GM19324 (cell line): ENCODE data around the gene ADAM17.
"Not testable (repeated sequence)": the region's sequence is repeated elsewhere in the genome, so short reads cannot be mapped to it uniquely, and the experiment has no call there.

Experiments
- ATAC-seq: cut with Tn5 transposase; IDR thresholded peaks from one replicate; pipeline ENCODE4 v1.9.1; 2021; ENCODE audit warnings: mild to moderate bottlenecking, moderate library complexity; ENCODE audit not compliant: unreplicated experiment, low FRiP score

The ADAM17 gene

GRCh38 chr2:9527995-9528787 is 27.4 kb downstream of the ADAM17 start:
- ATAC-seq: no peak

GRCh38 chr2:9525266-9525665 is 30.4 kb downstream of the ADAM17 start:
- no peak for ATAC-seq

- no peak for ATAC-seq
These were observed 31.3 kb downstream of the ADAM17 start for GRCh38 chr2:9524291-9524690.

GRCh38 chr2:9519250-9519649 is 36.4 kb downstream of the ADAM17 start:
- ATAC-seq: no peak

- ATAC-seq: no peak
These were observed 36.9 kb downstream of the ADAM17 start for GRCh38 chr2:9518780-9519179.

GRCh38 chr2:9518163-9518562 is 37.5 kb downstream of the ADAM17 start:
- no peak for ATAC-seq

DNA sequence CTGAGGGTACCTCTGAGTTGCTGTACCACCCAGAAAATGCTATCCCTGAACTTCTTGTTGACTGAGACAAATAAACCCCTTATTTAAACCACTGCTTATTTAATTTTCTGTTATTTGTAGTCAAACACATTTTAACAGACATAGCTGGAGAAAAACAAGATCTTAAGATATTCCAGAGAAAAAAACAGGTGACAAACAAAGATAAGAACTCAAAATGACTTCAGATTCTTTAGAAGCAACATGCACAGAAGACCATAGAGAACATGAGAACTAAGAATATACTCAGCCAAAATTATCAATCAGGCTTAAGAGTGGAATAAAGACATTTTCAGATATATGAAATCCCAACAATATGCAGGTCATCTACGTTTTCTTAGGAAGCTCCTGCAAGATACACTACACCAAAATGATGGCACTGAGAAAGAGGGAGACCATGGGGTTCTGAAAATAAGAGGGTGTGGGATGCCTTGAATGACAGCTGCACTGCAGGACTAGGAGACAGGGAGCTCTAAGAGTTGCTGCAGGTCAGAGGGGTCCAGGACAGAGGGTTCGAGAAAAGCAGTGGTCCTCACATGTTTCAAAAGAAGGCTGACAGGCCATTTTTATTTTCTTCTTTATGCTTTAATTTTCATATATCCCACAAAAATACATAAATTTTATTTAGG is 38.4 kb downstream of the ADAM17 start:
- no peak for ATAC-seq

GRCh38 chr2:9513946-9514345 is 41.7 kb downstream of the ADAM17 start:
- ATAC-seq: not testable (repeated sequence)

- ATAC-seq: no peak
These were observed 46.7 kb downstream of the ADAM17 start for GRCh38 chr2:9508931-9509330.

DNA sequence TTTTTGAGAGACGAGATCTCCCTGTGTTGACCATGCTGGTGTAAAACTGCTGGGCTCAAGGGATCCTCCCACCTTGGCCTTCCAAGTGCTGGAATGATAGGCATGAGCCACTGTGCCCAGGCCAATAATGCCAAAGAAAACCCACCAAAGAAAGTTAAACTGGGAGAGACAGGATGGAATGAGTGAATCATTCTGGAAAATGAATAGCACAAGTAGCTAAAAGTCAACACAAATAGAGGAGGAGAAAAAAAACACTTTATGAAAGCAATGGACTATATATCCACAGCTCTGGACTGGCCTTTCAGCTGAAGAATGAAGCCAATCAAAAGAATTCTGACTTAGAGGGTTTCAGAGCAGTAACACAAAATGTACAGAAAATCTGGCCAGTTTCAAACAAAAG is 57.4 kb downstream of the ADAM17 start:
- no peak for ATAC-seq

GRCh38 chr2:9497017-9497416 is 58.6 kb downstream of the ADAM17 start:
- no peak for ATAC-seq

DNA sequence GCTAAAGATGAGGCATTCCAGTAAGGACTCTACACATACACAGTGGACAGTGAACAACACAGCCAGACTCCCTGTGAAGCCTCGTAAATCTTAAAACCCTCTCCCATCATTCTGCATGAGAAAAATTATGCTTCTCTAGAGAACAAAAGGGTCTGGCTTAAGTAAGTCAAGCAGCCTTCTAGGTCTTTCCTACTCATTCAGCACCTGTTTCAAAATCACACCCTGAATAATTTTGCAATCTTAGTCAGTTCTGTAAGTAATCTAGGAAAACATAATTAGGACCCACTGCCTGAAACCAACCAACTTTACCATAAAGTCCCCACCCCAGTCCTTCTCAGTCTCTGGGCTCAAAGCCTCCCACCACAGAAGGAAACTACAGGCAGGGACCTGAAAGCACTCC is 61.5 kb downstream of the ADAM17 start:
- ATAC-seq: no peak

DNA sequence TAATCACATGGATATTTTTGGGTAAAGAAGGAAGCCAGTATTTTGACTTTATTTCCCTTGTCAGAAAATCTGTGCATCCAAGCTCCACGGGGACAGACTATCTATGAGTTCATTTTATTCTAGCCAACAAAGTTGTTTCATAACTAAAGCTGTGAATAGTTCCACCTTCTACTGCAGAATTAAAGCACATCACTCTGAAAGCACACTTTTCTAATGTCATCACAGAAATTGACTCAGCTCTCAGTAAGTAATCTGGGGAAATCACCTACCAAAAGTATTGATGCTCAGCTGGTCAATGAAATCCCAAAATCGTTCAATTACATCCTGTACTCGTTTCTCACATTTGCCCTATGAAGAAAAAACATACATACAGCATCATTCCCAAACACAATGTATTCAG is 62.2 kb downstream of the ADAM17 start:
- no peak for ATAC-seq

DNA sequence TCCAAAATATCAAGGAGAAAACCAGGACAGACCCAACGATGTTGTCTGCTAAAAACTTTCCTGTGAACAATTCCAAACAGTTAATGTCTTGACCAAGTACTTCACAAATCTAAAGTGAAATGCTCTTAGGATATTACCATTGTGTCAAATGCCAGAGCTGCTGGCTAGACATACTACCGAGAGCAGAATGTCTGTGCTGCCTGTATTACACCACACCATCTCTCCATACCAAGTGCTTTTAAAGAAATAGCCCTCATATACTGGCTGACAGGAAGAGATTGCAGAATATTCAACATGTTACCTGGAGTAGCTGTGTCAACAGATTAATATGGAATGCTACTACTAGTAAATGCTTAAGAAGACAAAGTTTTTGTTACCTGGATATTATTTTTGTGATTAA is 62.7 kb downstream of the ADAM17 start:
- no peak for ATAC-seq

DNA sequence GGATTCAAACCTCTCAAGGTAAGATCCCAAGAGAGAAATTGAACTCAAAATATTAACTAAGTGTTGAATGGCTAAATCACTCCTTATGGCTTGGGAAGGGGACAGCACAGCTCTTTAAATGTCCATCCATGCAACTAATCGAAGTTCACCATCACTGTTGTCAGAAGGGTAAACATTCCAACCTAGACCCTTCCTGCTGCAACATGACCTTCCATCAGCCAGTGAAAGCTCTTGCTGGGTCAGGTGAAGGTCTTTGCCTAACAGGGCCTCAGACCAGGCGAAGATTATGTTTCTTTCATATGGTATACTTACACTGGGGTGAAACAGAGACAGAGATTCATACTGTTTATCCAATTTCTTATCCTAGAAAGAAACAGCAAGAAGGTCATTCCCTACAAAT is 64.8 kb downstream of the ADAM17 start:
- ATAC-seq: no peak

DNA sequence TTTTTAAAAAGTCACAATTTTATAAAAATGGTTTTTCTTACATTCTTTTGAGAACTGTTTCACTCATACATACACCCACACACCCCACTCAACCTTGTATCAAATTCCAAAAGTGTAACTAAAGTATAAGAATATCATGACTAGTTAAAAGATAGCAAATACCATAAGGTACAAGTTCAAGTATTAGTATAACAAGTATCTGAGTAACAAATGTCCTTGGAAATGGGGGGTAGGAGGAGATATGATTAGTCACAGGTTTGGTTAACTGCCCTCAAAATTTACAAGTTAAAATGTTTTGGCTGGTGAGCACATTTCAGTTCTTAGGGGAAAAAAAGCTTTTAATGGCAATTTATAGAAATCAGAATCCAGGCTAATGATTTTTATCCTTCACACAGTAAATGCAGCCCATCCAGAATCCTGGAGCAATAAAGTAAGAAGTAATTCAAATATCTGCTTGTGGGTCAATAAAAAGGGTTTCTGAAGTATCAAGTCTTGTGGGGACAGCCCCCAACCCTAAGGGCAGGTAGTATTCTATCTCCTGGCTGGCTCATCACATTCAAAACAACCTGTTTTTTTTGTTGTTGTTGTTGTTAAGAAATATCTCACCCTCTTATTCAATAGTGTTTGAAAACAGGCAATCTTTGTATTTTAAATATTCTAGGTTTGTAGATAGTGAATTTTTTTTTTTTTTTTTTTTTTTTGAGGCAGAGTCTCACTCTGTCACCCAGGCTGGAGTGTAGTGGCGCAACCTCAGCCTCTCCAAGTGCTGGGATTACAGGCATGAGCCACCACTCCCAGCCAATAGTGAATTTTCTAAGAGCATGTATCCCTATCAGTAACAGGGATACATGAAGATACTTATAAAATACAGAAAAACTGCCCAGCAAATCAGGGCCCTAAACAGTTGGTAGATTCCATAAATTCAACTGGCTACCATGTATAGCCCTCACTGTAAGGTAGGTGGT is 66.8 kb downstream of the ADAM17 start:
- no peak for ATAC-seq

GRCh38 chr2:9484533-9484932 is 71.1 kb downstream of the ADAM17 start:
- no peak for ATAC-seq

DNA sequence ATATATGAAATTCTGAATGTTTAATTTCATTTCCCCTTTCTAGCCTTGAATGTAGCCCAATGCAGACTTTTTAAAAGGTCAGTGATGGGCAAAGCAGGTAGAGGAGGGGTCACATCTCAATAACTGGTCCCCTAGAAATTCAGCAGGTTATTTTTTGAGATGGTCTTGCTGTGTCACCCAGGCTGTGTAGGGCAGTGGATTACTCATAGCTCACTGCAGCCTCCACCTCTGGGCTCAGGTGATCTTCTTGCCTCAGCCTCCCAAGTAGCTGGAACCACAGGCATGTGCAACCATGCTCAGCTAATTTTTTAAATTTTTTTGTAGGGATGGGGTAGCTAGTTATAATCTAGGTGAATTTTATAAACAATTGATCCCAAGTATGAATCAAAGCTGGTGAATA is 72.5 kb downstream of the ADAM17 start:
- ATAC-seq: no peak

DNA sequence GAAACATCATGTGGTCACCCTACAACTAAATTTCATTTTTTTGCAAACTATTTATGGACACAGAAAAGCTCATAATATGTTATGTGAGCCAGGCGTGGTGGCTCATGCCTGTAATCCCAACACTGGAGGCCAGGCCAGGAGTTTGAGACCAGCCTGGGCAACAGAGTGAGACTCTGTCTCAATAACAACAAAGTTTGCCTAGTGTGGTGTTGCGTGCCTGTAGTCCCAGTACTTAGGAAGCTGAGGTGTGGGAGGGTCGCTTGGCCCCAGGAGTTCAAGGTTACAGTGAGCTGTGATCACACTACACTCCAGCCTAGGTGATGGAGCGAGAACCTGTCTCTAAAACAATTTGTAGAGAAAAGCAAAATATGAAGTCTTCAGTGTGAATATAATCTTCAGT is 75.5 kb downstream of the ADAM17 start:
- no peak for ATAC-seq

DNA sequence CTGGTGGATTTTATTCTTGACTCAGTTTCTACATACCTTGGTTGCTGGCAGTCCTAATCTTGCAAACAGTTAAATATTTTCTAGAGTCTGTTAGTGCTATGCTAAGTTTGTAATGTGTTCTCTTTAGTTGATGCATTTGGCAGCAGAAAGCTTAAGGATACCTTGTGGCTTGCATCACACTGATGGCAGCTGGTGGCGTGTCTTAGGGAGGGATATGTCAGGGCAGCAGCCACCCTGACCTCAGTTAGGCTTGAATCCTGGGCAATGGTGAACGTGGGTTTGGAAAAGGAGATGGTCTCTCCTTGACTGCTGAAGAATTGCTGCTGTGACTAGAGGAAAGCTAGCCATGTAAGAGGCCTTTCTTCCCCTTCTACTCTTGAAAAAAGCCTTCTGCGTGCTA is 77.1 kb downstream of the ADAM17 start:
- ATAC-seq: no peak

DNA sequence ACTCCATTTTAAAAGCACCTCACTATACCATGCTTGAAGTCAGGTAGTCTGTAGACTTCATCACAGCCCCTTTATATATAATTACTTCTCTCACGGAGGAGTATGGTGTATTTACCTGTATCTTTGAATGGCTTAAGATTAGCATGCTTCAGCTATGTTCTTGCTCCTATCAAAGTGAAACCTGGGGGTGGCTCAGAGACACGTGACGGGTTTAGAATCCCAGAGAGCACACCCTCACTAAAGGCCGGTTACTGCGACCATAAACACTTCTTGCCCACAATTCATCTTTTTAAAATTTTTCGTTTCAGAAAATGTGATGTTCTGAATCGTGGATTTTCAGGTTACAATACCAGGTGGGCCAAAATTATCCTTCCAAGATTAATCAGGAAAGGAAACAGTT is 77.7 kb downstream of the ADAM17 start:
- ATAC-seq: no peak
